Stimulated activated CD8-positive, alpha-beta memory T cell treated with anti-CD3 and anti-CD28 coated beads, Interleukin-4, amount 100 ng/mL, for 24 hours (primary cell): ENCODE results near the gene WTAP.
"Not testable (repeated sequence)": the region's sequence is repeated elsewhere in the genome, so short reads cannot be mapped to it uniquely, and the experiment has no call there.

Experiments used
- DNase-seq: peaks from one replicate; pipeline ENCODE4 v3.0.0-alpha.2; 2020; ENCODE audit warnings: low read depth

Gene WTAP

GRCh38 chr6:159761873-159762680 lies 34.8 kb downstream of the WTAP start, which contains the start of gene ACAT2:
Gene ACAT2, plus strand, starts transcription at chr6:159762045. Its CDS starts 43 bp downstream, at chr6:159762088.
- peak; percentile 87 for DNase-seq

GRCh38 chr6:159762681-159763293 lies 35.5 kb downstream of the WTAP start:
- no peak for DNase-seq

GRCh38 chr6:159766906-159767305 lies 39.6 kb downstream of the WTAP start:
- no peak for DNase-seq

GRCh38 chr6:159769470-159769869 lies 42.2 kb downstream of the WTAP start:
- DNase-seq = no peak

- no peak for DNase-seq
Measured at GRCh38 chr6:159772196-159772595, 44.9 kb downstream of the WTAP start.

GRCh38 chr6:159777240-159777904 lies 50.1 kb downstream of the WTAP start:
- no peak for DNase-seq

- DNase-seq = no peak
Measured at GRCh38 chr6:159778131-159778530, 50.8 kb downstream of the WTAP start.

GRCh38 chr6:159778542-159779103 lies 51.3 kb downstream of the WTAP start:
- no peak for DNase-seq

GRCh38 chr6:159788276-159788675 lies 61.0 kb downstream of the WTAP start:
- no peak for DNase-seq

GRCh38 chr6:159788753-159789376 lies 61.6 kb downstream of the WTAP start:
- DNase-seq = peak; percentile 19

- peak; percentile 99 for DNase-seq
Measured at GRCh38 chr6:159789377-159790148, 62.3 kb downstream of the WTAP start, which contains the start of gene TCP1. Gene TCP1, minus strand, starts transcription at chr6:159789602. Its CDS starts 134 bp downstream, at chr6:159789468.

- DNase-seq = peak; percentile 83
Measured at GRCh38 chr6:159790149-159790955, 63.0 kb downstream of the WTAP start, which contains the start of gene MRPL18. Gene MRPL18, plus strand, starts transcription at chr6:159790467. Its CDS starts 121 bp downstream, at chr6:159790588.

GRCh38 chr6:159790956-159791598 lies 63.8 kb downstream of the WTAP start:
- DNase-seq = no peak

- DNase-seq = not testable (repeated sequence)
Measured at GRCh38 chr6:159794976-159795375, 67.7 kb downstream of the WTAP start.

- no peak for DNase-seq
Measured at GRCh38 chr6:159797554-159797953, 70.2 kb downstream of the WTAP start.

- no peak for DNase-seq
Measured at GRCh38 chr6:159800141-159800865, 73.0 kb downstream of the WTAP start, which contains the start of gene PNLDC1. Gene PNLDC1, plus strand, starts transcription at chr6:159800276. Its CDS starts 32 bp downstream, at chr6:159800308.

- no peak for DNase-seq
Measured at GRCh38 chr6:159801935-159802334, 74.6 kb downstream of the WTAP start.

GRCh38 chr6:159804504-159804903 lies 77.2 kb downstream of the WTAP start:
- DNase-seq = no peak
